GM12878 (cell line): ENCODE measurements around the gene LPAR5. TPM values are rescaled to one million over a fixed set of nuclear protein-coding genes. Genes with fewer than 3 reads are reported as not detected.

Experiments
- ATAC-seq: fragments of 200-7000 bp; cut with Tn5 transposase; 3 replicates; pipeline ENCODE4 v1.9.1; 2020; ENCODE audit warnings: mild to moderate bottlenecking, moderate library complexity
- BruUV-seq: library from RNA; stranded (reverse); fragments of 400-500 nt; replicated peaks from 2 replicates; lab custom pipeline; 2021; lab: Mats Ljungman, UMichigan
- CTCF ChIA-PET: fragments of 300-600 bp; sonication (Branson Sonifier 250); formaldehyde crosslinking; extraction: SDS; loops from one replicate; lab custom pipeline; 2021; ENCODE audit warnings: inconsistent platforms; lab: Yijun Ruan, JAX
- POLR2A ChIA-PET: fragments of 350-600 bp; formaldehyde crosslinking; extraction: SDS; loops from one replicate; lab custom pipeline; 2021; ENCODE audit warnings: inconsistent platforms; lab: Charles Lee
- RAD21 ChIA-PET: fragments of 300-600 bp; sonication (Branson Sonifier 250); formaldehyde crosslinking; loops from one replicate; lab custom pipeline; 2023; ENCODE audit warnings: antibody characterized with exemption; ENCODE audit not compliant: unreplicated experiment; lab: Charles Lee
- SMC1A ChIA-PET: fragments of 300-600 bp; sonication (Branson Sonifier 250); formaldehyde crosslinking; loops from one replicate; lab custom pipeline; 2023; ENCODE audit not compliant: unreplicated experiment, uncharacterized antibody; lab: Charles Lee
- DNase-seq: peaks from one replicate; pipeline ENCODE4 v3.0.0-alpha.2; 2011; ENCODE audit warnings: low read depth, low spot score
- FAIRE-seq: peaks from 3 replicates; lab custom pipeline; 2011; peaks lifted over from hg19 to GRCh38; lab: Jason Lieb, UNC
- H2AFZ ChIP-seq: 2 replicates; pipeline ENCODE4 v1.6.0; 2011; ENCODE audit warnings: low read depth, low read length, control low read depth; ENCODE audit not compliant: control insufficient read depth
- H3K27ac ChIP-seq: 2 replicates; pipeline ENCODE4 v1.5.1; 2011; ENCODE audit warnings: control low read depth; ENCODE audit not compliant: control insufficient read depth, insufficient read depth
- H3K27me3 ChIP-seq, 2 experiments: replicated peaks in 1 of 2; 2 replicates each; pipeline versions ENCODE4 v1.6.0 to v1.6.1; 2011; ENCODE audit warnings: low read length in 1 of 2; ENCODE audit not compliant: control insufficient read depth in 2 of 2, insufficient read depth in 2 of 2
- H3K36me3 ChIP-seq, 2 experiments: 2 replicates each; pipeline ENCODE4 v1.5.1; 2011; ENCODE audit warnings: low read length in 1 of 2; ENCODE audit not compliant: control insufficient read depth in 2 of 2, insufficient read depth in 2 of 2
- H3K4me1 ChIP-seq: 2 replicates; pipeline ENCODE4 v1.6.1; 2011; ENCODE audit warnings: mild to moderate bottlenecking, low read length, moderate library complexity, mixed read lengths; ENCODE audit not compliant: control insufficient read depth, insufficient read depth
- H3K4me2 ChIP-seq: 2 replicates; pipeline ENCODE4 v1.6.0; 2011; ENCODE audit warnings: control low read depth; ENCODE audit not compliant: control insufficient read depth, insufficient read depth
- H3K4me3 ChIP-seq: fragments of 200-600 bp; sonication (generic); 2 replicates; pipeline ENCODE4 v1.5.1; 2016
- H3K79me2 ChIP-seq: 2 replicates; pipeline ENCODE4 v1.6.0; 2011; ENCODE audit warnings: low read length; ENCODE audit not compliant: control insufficient read depth, insufficient read depth
- H3K9ac ChIP-seq: 2 replicates; pipeline ENCODE4 v1.8.0; 2011; ENCODE audit warnings: low read length, control low read depth, mixed read lengths; ENCODE audit not compliant: control insufficient read depth, insufficient read depth
- H3K9me3 ChIP-seq: replicated peaks from 3 replicates; pipeline ENCODE4 v1.5.1; 2011; ENCODE audit warnings: mild to moderate bottlenecking, low read length; ENCODE audit not compliant: control insufficient read depth, insufficient read depth
- H4K20me1 ChIP-seq: 2 replicates; pipeline ENCODE4 v1.6.0; 2011; ENCODE audit not compliant: control insufficient read depth, insufficient read depth
- ATF7 ChIP-seq: fragments of 450-650 bp; IDR thresholded peaks from 2 replicates; pipeline ENCODE4 v1.6.1; 2016; ENCODE audit warnings: low read depth, mild to moderate bottlenecking
- EGR1 ChIP-seq, 2 experiments: IDR thresholded peaks; 1 replicate in 1 of 2; 2 replicates in 1 of 2; pipeline ENCODE4 v1.6.1; 2011 to 2012; ENCODE audit warnings: low read depth in 2 of 2, low read length in 2 of 2, borderline replicate concordance in 1 of 2, mild to moderate bottlenecking in 1 of 2, moderate library complexity in 1 of 2
- TCF3 ChIP-seq: IDR thresholded peaks from 2 replicates; pipeline ENCODE4 v1.6.1; 2012; ENCODE audit warnings: low read depth, mild to moderate bottlenecking, low read length, borderline replicate concordance; ENCODE audit not compliant: insufficient read depth
- WGBS: methylation state at CpG from one replicate; pipeline ENCODE4 v1.1.6; 2016; ENCODE audit warnings: low lambda C conversion rate; ENCODE audit not compliant: insufficient replicate concordance, insufficient coverage; ENCODE audit errors: missing lambda C conversion rate; 5-methylcytosine and 5-hydroxymethylcytosine counted together
- in situ Hi-C: fragments of 300-500 bp; cut with MboI; formaldehyde crosslinking; loops from 9 replicates; pipeline ENCODE4 v1.14.3; 2018; ENCODE audit warnings: mixed read lengths
- intact Hi-C: fragments of 100-400 bp; cut with micrococcal nuclease; formaldehyde crosslinking; loops from one replicate; pipeline ENCODE4 v1.14.2; 2022; ENCODE audit not compliant: unreplicated experiment
- polyA plus RNA-seq, 11 experiments: library from polyadenylated mRNA; depleted of rRNA in 4 of 11; unstranded in 6 of 11; stranded (reverse) in 5 of 11; fragments of >200 nt; fragmentation: Nextera tagmentation in 4 of 11; fragmentation: Illumina TruSeq in 1 of 11; extraction: Ambion mirVana in 4 of 11; extraction: Trizol in 1 of 11; gene quantifications; 1 replicate in 1 of 11; 2 replicates in 10 of 11; pipeline versions ENCODE4 v1.2.1 to v1.2.3, GENCODE V29; 2011 to 2016; ENCODE audit warnings: inconsistent platforms in 2 of 11, missing spikeins in 2 of 11, low read depth in 1 of 11
- total RNA-seq, 4 experiments: library from RNA; depleted of rRNA in 3 of 4; stranded (reverse); fragments of >200 nt in 3 of 4; fragmentation: Illumina TruSeq in 1 of 4; extraction: Trizol in 1 of 4; gene quantifications; 2 replicates each; pipeline versions ENCODE4 v1.2.1 to v1.2.3, GENCODE V29; 2013 to 2021
- TF ChIP-seq, protein P1 (sequence below), 3 experiments: IDR thresholded peaks in 2 of 3; conservative IDR thresholded peaks in 1 of 3; 2 replicates each; pipeline ENCODE4 v1.5.1; 2011; ENCODE audit warnings: low read depth in 3 of 3, low read length in 3 of 3, mild to moderate bottlenecking in 3 of 3, control low read depth in 2 of 3, moderate library complexity in 2 of 3, inconsistent platforms in 1 of 3, mixed read lengths in 1 of 3; ENCODE audit not compliant: control insufficient read depth in 2 of 3, insufficient read depth in 1 of 3; ENCODE audit errors: extremely low read depth in 1 of 3
- TF ChIP-seq, protein P2 (sequence below): fragments of 450-650 bp; IDR thresholded peaks from 2 replicates; pipeline ENCODE4 v1.6.1; 2017; ENCODE audit warnings: mild to moderate bottlenecking, moderate library complexity

Gene LPAR5
- total and polyA plus RNA-seq, 10 of the 15 experiments (the other 5 are each of a cell fraction or from before 2014, with no cell fraction given): 1.3 to 7.9 (median 5.3) TPM

DNA sequence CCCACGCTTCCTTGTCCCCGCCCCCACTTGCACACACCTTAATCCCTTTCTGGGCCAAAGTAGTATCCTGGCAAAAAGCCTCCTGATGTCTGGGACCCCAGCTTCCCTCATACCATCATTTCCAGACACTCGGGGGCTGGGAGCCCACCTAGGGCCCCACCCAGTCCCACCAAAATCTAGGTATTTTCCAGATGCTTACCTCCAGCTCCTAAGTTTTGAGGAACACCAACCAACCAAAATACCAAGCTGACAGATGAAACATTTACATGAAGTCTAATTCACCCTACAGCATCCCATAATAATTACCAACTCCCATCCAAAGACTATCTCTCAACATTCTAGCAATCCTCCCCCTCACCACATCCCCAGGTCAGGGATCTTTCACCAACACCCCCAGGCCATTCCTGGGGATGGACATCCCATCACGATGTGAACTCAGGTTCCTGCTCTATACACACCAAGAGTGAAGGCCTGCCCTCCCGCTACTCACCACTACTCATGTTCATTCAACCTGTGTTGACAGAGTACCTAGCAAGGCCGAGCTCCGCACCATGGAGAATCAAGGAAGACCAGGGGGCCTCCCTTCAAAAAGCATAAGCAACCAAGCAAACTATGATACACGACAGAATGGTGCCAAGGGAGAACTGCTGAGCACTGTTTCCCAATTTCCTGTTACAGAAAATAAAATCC, 27.0 kb downstream of the LPAR5 start:
- ChIA-PET POLR2A (interaction anchor here (0.6 to 1.7 kb wide), 7 partner anchors 14 to 170 kb away, joined by 3 to 8 read pairs (median 6); partner anchors contain the start of gene LPAR5), RAD21 (interaction anchor here (1.2 to 1.5 kb wide), 2 partner anchors 27 to 80 kb away, joined by 4 read pairs; partner anchors contain the start of genes LPAR5 and ZNF384), CTCF (interaction anchor here (0.9 to 1.5 kb wide), 3 partner anchors 19 to 166 kb away, joined by 3 to 5 read pairs (median 4); no protein-coding TSS in a partner anchor), SMC1A (interaction anchor here (0.6 to 1.2 kb wide), 3 partner anchors 35 to 145 kb away, joined by 3 to 4 read pairs (median 4); partner anchors contain the start of gene ZNF384)
- FAIRE-seq (no peak), DNase-seq (no peak), ATAC-seq (no peak)
- Histone ChIP-seq H3K4me1 (peaks cover 45% of the 10 kb centered on the region), H3K9me3 (no peaks in the 10 kb centered on the region), H3K36me3 (no peaks in the 10 kb centered on the region), H3K27me3 (no peaks in the 10 kb centered on the region), H3K79me2 (peaks cover 26% of the 10 kb centered on the region), H3K4me3 (no peak overlapping the region), H4K20me1 (peaks cover 14% of the 10 kb centered on the region), H3K4me2 (no peak overlapping the region), H3K27ac (no peak overlapping the region), H3K9ac (no peak overlapping the region), H2AFZ (no peak overlapping the region)
- intact Hi-C loops: no loop called here
- in situ Hi-C loops: no loop called here
- no TSS peak for BruUV-seq
- 51% methylated on average over 8 of the region's 8 CpGs for WGBS
- TF ChIP-seq ATF7 (no peak), TCF3 (no peak), EGR1 (IDR thresholded peaks at IDR 0.05; ENCODE audit: borderline replicate concordance in 1 of 2, low read depth in 2 of 2, low read length in 2 of 2) (no peak)
- TF ChIP-seq, protein P1, sequence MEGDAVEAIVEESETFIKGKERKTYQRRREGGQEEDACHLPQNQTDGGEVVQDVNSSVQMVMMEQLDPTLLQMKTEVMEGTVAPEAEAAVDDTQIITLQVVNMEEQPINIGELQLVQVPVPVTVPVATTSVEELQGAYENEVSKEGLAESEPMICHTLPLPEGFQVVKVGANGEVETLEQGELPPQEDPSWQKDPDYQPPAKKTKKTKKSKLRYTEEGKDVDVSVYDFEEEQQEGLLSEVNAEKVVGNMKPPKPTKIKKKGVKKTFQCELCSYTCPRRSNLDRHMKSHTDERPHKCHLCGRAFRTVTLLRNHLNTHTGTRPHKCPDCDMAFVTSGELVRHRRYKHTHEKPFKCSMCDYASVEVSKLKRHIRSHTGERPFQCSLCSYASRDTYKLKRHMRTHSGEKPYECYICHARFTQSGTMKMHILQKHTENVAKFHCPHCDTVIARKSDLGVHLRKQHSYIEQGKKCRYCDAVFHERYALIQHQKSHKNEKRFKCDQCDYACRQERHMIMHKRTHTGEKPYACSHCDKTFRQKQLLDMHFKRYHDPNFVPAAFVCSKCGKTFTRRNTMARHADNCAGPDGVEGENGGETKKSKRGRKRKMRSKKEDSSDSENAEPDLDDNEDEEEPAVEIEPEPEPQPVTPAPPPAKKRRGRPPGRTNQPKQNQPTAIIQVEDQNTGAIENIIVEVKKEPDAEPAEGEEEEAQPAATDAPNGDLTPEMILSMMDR (IDR thresholded peaks at IDR 0.05 in 2 of 3, conservative IDR thresholded peaks at IDR 0.05 in 1 of 3; ENCODE audit: control insufficient read depth in 2 of 3, extremely low read depth in 1 of 3, insufficient read depth in 1 of 3, low read depth in 3 of 3, low read length in 3 of 3): peak in 1 of 3 experiments; percentile 10; a peak in 1 of 6 replicates
- TF ChIP-seq, protein P2, sequence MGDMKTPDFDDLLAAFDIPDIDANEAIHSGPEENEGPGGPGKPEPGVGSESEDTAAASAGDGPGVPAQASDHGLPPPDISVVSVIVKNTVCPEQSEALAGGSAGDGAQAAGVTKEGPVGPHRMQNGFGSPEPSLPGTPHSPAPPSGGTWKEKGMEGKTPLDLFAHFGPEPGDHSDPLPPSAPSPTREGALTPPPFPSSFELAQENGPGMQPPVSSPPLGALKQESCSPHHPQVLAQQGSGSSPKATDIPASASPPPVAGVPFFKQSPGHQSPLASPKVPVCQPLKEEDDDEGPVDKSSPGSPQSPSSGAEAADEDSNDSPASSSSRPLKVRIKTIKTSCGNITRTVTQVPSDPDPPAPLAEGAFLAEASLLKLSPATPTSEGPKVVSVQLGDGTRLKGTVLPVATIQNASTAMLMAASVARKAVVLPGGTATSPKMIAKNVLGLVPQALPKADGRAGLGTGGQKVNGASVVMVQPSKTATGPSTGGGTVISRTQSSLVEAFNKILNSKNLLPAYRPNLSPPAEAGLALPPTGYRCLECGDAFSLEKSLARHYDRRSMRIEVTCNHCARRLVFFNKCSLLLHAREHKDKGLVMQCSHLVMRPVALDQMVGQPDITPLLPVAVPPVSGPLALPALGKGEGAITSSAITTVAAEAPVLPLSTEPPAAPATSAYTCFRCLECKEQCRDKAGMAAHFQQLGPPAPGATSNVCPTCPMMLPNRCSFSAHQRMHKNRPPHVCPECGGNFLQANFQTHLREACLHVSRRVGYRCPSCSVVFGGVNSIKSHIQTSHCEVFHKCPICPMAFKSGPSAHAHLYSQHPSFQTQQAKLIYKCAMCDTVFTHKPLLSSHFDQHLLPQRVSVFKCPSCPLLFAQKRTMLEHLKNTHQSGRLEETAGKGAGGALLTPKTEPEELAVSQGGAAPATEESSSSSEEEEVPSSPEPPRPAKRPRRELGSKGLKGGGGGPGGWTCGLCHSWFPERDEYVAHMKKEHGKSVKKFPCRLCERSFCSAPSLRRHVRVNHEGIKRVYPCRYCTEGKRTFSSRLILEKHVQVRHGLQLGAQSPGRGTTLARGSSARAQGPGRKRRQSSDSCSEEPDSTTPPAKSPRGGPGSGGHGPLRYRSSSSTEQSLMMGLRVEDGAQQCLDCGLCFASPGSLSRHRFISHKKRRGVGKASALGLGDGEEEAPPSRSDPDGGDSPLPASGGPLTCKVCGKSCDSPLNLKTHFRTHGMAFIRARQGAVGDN: no peak
